PFSK-1 (cell line): ENCODE measurements around the gene TPPP3.

ENCODE experiments used
- POLR2AphosphoS5 ChIP-seq: IDR thresholded peaks from 2 replicates; pipeline ENCODE4 v1.6.1; 2012; ENCODE audit warnings: low read depth, mild to moderate bottlenecking, control low read depth, low read length, moderate library complexity
- REST ChIP-seq, 2 experiments: IDR thresholded peaks; 2 replicates each; pipeline versions ENCODE4 v1.6.1 to v1.8.0; 2011 to 2012; ENCODE audit warnings: low read depth in 2 of 2, low read length in 2 of 2, control low read depth in 1 of 2, inconsistent platforms in 1 of 2, mild to moderate bottlenecking in 1 of 2, moderate library complexity in 1 of 2; ENCODE audit not compliant: insufficient read depth in 1 of 2

DNA sequence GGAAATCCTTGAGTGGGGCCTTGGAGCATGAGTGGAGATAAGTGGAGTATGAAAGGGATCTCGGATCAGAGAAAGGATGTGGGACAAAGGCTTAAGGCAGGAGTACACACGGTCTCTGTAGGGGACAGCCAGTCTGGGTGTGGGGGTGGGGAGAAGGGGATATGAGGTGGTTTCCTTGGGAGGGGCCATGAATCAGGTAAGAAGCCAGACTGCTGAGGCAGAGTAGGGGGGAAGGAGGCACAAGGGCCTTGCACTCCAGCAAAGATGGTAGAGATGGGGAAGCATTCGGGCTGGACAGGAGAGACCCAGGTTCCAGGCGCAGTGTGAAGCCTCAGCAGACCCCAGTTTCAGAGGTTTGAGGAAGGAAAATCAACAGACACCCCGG is 39.2 kb upstream of the TPPP3 start:
- TF ChIP-seq POLR2AphosphoS5, result no peak
- no peak for TF ChIP-seq REST (IDR thresholded peaks at IDR 0.05; ENCODE audit: insufficient read depth in 1 of 2, low read depth in 2 of 2, low read length in 2 of 2)
